Lung (tissue), 12 donors: ENCODE data around the gene PPARD. TPM values are rescaled to one million over a fixed set of nuclear protein-coding genes. Genes with fewer than 3 reads are reported as not detected.

Source experiments
- ATAC-seq: fragments of 200-7000 bp; cut with Tn5 transposase; one replicate; pipeline ENCODE4 v1.9.1; 2020; ENCODE audit warnings: moderate number of reproducible peaks; ENCODE audit not compliant: insufficient read depth, low FRiP score
- DNase-seq, 3 donors: peaks; one replicate each; pipeline ENCODE4 v3.0.0-alpha.2; 2013 to 2017
- H3K27ac ChIP-seq, 2 donors: one replicate each; pipeline ENCODE4 v1.5.1; 2013; ENCODE audit warnings: mild to moderate bottlenecking in 2 of 2, moderate library complexity in 2 of 2, control low read depth in 1 of 2, inconsistent platforms in 1 of 2, low read depth in 1 of 2, low read length in 1 of 2
- H3K27me3 ChIP-seq, 3 donors: one replicate each; pipeline ENCODE4 v1.5.1; 2013; ENCODE audit warnings: low read length in 2 of 3; ENCODE audit not compliant: control insufficient read depth in 3 of 3, insufficient read depth in 3 of 3
- H3K36me3 ChIP-seq, 4 donors: one replicate each; pipeline ENCODE4 v1.5.1; 2013; ENCODE audit warnings: low read length in 4 of 4, mild to moderate bottlenecking in 1 of 4, moderate library complexity in 1 of 4; ENCODE audit not compliant: control insufficient read depth in 4 of 4, insufficient read depth in 4 of 4
- H3K4me1 ChIP-seq, 5 donors: one replicate each; pipeline ENCODE4 v1.5.1; 2013; ENCODE audit warnings: low read length in 5 of 5, mild to moderate bottlenecking in 2 of 5, moderate library complexity in 1 of 5; ENCODE audit not compliant: control insufficient read depth in 5 of 5, insufficient read depth in 5 of 5
- H3K4me3 ChIP-seq: one replicate; pipeline ENCODE4 v1.5.1; 2013; ENCODE audit warnings: mild to moderate bottlenecking, control low read depth, moderate library complexity
- H3K9ac ChIP-seq, 2 donors: one replicate each; pipeline ENCODE4 v1.5.1; 2013; ENCODE audit warnings: low read length in 2 of 2, control low read depth in 1 of 2; ENCODE audit not compliant: insufficient read depth in 1 of 2
- H3K9me3 ChIP-seq, 4 donors: one replicate each; pipeline ENCODE4 v1.5.1; 2013; ENCODE audit warnings: low read length in 3 of 4, mild to moderate bottlenecking in 1 of 4, moderate library complexity in 1 of 4; ENCODE audit not compliant: control insufficient read depth in 4 of 4, insufficient read depth in 3 of 4
- WGBS, 2 donors: extraction: QIAGEN DNeasy Blood & Tissue Kit; methylation state at CpG; one replicate each; pipeline ENCODE4 v1.1.7; 2013; 5-methylcytosine and 5-hydroxymethylcytosine counted together
- polyA plus RNA-seq, 2 donors: library from polyadenylated mRNA; stranded (reverse); fragments of 200-250 nt; gene quantifications; one replicate each; pipeline ENCODE4 v1.2.1, GENCODE V29; 2013
- total RNA-seq, 2 donors: library from RNA; depleted of rRNA in 1 of 2; stranded (reverse); fragments of >200 nt in 1 of 2; gene quantifications; one replicate each; pipeline ENCODE4 v1.2.1, GENCODE V29; 2014 to 2021
- TF ChIP-seq, protein P1 (sequence below): IDR thresholded peaks from 2 replicates; pipeline ENCODE4 v1.5.1; 2012; ENCODE audit warnings: mild to moderate bottlenecking; ENCODE audit errors: control extremely low read depth, extremely low read depth
- donor health status: control.
- donor health status: control.
- donor health status: Bipolar disorder and iron deficiency.
- donor health status: healthy.
- donor health status: DM: yes; HTN: yes; CAD: no.

The PPARD gene
- total and polyA plus RNA-seq, 4 donors, result 11.3 to 27.8 (median 24.5) TPM

DNA sequence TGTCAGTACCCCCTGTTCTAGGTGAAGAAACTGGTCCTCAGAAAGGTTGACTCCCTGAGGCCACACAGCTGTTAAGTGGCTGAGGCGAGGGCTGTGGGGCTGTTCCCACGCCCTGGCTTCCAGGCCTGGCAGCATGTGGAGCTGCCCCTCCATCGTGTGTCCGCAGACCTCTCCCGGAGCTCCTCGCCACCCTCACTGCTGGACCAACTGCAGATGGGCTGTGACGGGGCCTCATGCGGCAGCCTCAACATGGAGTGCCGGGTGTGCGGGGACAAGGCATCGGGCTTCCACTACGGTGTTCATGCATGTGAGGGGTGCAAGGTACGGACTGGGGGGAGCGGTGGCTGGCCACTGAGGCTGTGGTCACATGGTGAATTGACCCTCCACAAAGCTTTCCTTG lies 77.6 kb downstream of the PPARD start:
- Histone ChIP-seq H3K4me3 (no peak overlapping the region), H3K27ac (no peak overlapping the region), H3K9me3 (no peaks in the 10 kb centered on the region), H3K4me1 (peaks cover 0 to 22% (median 2%) of the 10 kb centered on the region in 5 donors), H3K9ac (no peak overlapping the region), H3K36me3 (peaks cover 8 to 34% (median 17%) of the 10 kb centered on the region in 4 donors), H3K27me3 (no peaks in the 10 kb centered on the region)
- no peak for DNase-seq
- TF ChIP-seq, protein P1, sequence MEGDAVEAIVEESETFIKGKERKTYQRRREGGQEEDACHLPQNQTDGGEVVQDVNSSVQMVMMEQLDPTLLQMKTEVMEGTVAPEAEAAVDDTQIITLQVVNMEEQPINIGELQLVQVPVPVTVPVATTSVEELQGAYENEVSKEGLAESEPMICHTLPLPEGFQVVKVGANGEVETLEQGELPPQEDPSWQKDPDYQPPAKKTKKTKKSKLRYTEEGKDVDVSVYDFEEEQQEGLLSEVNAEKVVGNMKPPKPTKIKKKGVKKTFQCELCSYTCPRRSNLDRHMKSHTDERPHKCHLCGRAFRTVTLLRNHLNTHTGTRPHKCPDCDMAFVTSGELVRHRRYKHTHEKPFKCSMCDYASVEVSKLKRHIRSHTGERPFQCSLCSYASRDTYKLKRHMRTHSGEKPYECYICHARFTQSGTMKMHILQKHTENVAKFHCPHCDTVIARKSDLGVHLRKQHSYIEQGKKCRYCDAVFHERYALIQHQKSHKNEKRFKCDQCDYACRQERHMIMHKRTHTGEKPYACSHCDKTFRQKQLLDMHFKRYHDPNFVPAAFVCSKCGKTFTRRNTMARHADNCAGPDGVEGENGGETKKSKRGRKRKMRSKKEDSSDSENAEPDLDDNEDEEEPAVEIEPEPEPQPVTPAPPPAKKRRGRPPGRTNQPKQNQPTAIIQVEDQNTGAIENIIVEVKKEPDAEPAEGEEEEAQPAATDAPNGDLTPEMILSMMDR, result no peak
- no peak for ATAC-seq
- WGBS, 2 donors, result 95 to 97% methylated on average over 14 of the region's 14 CpGs

DNA sequence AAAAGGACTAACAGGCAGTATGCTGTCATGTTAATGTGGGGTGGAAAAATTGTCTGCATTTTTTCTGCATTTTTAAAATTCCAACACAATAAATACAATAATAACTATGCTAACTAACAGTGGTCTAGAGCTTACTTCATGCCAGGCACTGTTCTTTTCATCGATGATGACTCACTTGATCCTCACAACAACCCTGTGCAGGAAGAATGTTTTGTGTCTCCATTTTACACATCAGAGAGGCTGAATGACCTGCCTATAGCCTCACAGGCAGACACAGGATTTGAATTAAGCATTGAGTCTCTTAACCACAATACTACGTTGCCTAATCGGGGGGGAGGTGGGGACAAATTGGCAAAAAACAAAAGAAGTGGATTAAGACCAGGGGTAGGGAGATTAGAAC lies 82.9 kb downstream of the PPARD start:
- Histone ChIP-seq H3K4me1 (peaks cover 0 to 8% (median 0%) of the 10 kb centered on the region in 5 donors), H3K36me3 (peaks cover 10 to 42% (median 19%) of the 10 kb centered on the region in 4 donors), H3K4me3 (no peak overlapping the region), H3K27me3 (no peaks in the 10 kb centered on the region), H3K27ac (no peak overlapping the region), H3K9ac (no peak overlapping the region), H3K9me3 (peaks cover 0 to 13% (median 5%) of the 10 kb centered on the region in 4 donors)
- DNase-seq (no peak), ATAC-seq (no peak)
- 70 to 74% methylated on average over 3 of the region's 3 CpGs for WGBS, 2 donors
- TF ChIP-seq, protein P1, result no peak

DNA sequence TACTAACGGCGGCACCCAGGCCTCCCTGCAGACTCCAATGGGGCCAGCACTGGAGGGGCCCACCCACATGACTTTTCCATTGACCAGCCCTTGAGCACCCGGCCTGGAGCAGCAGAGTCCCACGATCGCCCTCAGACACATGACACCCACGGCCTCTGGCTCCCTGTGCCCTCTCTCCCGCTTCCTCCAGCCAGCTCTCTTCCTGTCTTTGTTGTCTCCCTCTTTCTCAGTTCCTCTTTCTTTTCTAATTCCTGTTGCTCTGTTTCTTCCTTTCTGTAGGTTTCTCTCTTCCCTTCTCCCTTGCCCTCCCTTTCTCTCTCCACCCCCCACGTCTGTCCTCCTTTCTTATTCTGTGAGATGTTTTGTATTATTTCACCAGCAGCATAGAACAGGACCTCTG lies 83.7 kb downstream of the PPARD start:
- DNase-seq, result no peak

More for the DNA sequence above, 83.7 kb downstream of the PPARD start:
- Histone ChIP-seq H3K27ac (no peak overlapping the region), H3K27me3 (no peaks in the 10 kb centered on the region), H3K4me3 (no peak overlapping the region), H3K9ac (no peak overlapping the region), H3K4me1 (peaks cover 0 to 8% (median 0%) of the 10 kb centered on the region in 5 donors), H3K9me3 (peaks cover 0 to 13% (median 5%) of the 10 kb centered on the region in 4 donors), H3K36me3 (peaks cover 10 to 41% (median 19%) of the 10 kb centered on the region in 4 donors)
- TF ChIP-seq, protein P1, result no peak
- peak; percentile 29 for ATAC-seq
- 43 to 58% methylated on average over 8 of the region's 8 CpGs for WGBS, 2 donors
